HG03196 (cell line): Measurements from ENCODE around the gene CCDC102A.

Experiments
- ATAC-seq: cut with Tn5 transposase; IDR thresholded peaks from one replicate; pipeline ENCODE4 v1.9.1; 2021; ENCODE audit not compliant: unreplicated experiment

Gene CCDC102A

DNA sequence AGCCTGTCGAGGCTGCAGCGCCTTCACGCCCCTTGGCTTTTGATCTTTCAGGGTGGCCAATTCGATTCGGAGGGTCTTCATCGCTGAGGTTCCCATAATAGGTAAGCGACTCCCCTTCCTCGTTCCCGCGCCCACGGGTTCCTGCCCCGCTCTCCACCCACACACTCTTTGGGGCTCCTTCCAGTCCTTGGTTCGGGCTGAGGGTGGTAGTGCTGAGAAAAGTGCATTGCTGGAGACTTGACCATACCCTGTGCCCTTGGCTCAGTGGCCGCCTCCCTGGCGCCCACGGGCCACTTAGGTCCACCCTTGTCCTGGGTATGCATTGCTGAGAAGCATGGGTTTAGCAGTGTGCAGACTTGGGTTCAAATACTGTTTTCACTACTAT is 73.4 kb downstream of the CCDC102A start:
- no peak for ATAC-seq

DNA sequence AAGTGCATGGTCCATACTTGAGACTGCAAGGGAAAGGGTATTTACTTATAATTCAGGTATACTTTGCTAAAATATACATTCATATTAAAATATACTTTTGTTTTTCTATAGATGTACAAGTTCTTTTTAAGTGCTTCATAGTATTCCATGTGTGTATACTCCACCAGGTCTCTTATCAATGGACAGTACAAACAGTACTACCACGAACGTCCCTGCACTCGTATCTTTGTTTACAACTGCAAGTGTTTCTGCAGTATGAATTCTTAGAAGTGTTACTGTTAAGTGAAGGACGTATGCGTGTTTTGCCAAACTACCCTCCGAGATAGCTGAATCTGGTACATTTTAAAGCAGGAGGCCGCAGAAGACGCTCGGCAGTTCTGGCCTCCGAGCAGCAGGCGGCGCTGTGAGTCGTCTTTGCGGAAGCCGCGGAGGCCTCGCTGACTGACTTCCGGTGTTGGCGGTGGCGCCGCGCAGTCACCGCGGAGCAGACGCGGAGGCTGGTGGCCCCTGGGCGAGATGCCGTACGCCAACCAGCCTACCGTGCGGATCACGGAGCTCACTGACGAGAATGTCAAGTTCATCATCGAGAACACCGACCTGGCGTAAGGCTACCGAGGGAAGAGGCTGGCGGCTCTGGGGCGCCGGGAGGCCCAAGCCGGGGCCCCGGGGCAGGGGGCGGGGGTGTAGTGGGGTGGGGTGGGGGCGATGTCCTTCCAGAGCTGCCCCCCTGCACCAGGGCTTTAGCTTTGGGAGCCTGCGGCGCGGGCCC is 74.0 kb downstream of the CCDC102A start, which contains the start of gene POLR2C:
TSS of gene POLR2C (plus strand) at position 471 of the 769 bp plus-strand sequence. CDS start at position 517, 46 bp downstream.
- ATAC-seq: peak; percentile 70
